Measurements from ENCODE around the gene TUBG1. TPM values are rescaled to one million over a fixed set of nuclear protein-coding genes. Genes with fewer than 3 reads are reported as not detected.
A peak's percentile ranks its signal among the peaks of the same experiment; 100 is the strongest.

TUBG1 gene
- total and polyA plus RNA-seq, 9 of the 15 experiments (the other 6 are each of a cell fraction or from before 2014, with no cell fraction given): 33.1 to 147 (median 66.0) TPM

DNA sequence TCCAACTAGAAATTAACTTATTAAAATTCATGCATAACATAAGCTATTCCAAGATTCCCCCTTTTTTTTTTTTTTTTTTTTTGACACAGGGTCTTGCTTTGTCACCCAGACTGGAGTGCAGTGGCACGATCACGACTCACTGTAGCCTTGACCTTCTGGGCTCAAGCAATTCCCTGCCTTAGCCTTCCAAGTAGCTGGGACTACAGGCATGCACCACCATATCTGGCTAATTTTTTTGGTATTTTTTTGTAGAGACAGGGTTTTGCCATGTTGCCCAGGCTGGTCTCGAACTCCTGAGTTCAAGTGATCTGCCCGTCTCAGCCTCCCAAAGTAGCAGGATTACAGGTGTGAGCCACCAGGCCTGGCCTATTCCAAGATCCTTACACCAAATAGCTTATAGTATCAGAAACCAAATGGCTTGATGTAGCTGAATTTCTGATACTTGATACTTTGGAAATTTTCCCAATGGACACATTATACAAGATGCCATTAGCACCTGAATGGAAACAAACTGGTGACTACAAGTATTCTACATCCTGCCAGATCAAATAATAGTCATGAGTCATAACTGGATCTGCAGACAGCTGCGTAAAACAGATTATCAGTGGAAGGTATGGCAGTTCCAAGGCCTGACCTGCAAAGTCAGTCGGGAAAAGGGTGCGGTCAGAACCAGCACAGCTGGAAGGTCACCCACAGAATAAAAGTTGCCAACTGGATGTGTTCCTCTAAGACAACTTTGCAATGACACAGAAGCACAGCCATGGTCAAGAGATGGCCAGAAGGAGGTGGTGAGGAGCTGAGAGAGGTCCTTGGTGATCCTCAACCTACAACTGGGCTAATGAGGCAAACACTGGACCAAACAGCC is 14.5 kb downstream of the TUBG1 start (continued):
- no peak for TF ChIP-seq POLR3A (IDR thresholded peaks at IDR 0.05; ENCODE audit: borderline replicate concordance, extremely low read depth, insufficient read depth, insufficient read length)
- TF ChIP-seq GABPB1 (CRISPR knock-in tag; IDR thresholded peaks at IDR 0.05): no peak
- TF ChIP-seq U2AF2 (optimal IDR thresholded peaks at IDR 0.05; ENCODE audit: low read depth, low read length): no peak
- peak; percentile 40 to 78; a peak in 3 of 4 replicates for TF ChIP-seq RCOR1 (IDR thresholded peaks at IDR 0.05; ENCODE audit: borderline replicate concordance in 1 of 2, low read depth in 2 of 2, low read length in 2 of 2)
- TF ChIP-seq RUNX1 (IDR thresholded peaks at IDR 0.05; ENCODE audit: low read depth): no peak
- TF ChIP-seq POLR2AphosphoS2 (IDR thresholded peaks at IDR 0.05; ENCODE audit: low read length): no peak
- TF ChIP-seq ZNF717 (CRISPR knock-in tag; IDR thresholded peaks at IDR 0.05): no peak
- no peak for TF ChIP-seq ARHGAP35 (IDR thresholded peaks at IDR 0.05; ENCODE audit: partially characterized antibody)
- TF ChIP-seq FOXK2 (conservative IDR thresholded peaks at IDR 0.05 in 1 of 2, IDR thresholded peaks at IDR 0.05 in 1 of 2; ENCODE audit: low read depth in 2 of 2): peak; percentile 11 to 40; a peak in 1 of 4 replicates
- no peak for TF ChIP-seq COPS2 (conservative IDR thresholded peaks at IDR 0.05)
- TF ChIP-seq KDM4B (IDR thresholded peaks at IDR 0.05; ENCODE audit: borderline replicate concordance in 2 of 2, low read depth in 1 of 2): no peak
- TF ChIP-seq GTF2E2 (tag; IDR thresholded peaks at IDR 0.05): no peak
- no peak for TF ChIP-seq ELF1 (tag; IDR thresholded peaks at IDR 0.05)
- no peak for TF ChIP-seq NFXL1 (CRISPR knock-in tag; IDR thresholded peaks at IDR 0.05)
- TF ChIP-seq TCF3 (CRISPR knock-in tag; IDR thresholded peaks at IDR 0.05): peak; percentile 90
- TF ChIP-seq XRCC3 (IDR thresholded peaks at IDR 0.05): no peak
- TF ChIP-seq CBFA2T2 (conservative IDR thresholded peaks at IDR 0.05): peak; percentile 89
- no peak for TF ChIP-seq ZBTB7A (IDR thresholded peaks at IDR 0.05; ENCODE audit: borderline replicate concordance, control insufficient read depth, low read depth, low read length)
- TF ChIP-seq EHMT2 (IDR thresholded peaks at IDR 0.05): peak; percentile 94
- TF ChIP-seq, protein P1, sequence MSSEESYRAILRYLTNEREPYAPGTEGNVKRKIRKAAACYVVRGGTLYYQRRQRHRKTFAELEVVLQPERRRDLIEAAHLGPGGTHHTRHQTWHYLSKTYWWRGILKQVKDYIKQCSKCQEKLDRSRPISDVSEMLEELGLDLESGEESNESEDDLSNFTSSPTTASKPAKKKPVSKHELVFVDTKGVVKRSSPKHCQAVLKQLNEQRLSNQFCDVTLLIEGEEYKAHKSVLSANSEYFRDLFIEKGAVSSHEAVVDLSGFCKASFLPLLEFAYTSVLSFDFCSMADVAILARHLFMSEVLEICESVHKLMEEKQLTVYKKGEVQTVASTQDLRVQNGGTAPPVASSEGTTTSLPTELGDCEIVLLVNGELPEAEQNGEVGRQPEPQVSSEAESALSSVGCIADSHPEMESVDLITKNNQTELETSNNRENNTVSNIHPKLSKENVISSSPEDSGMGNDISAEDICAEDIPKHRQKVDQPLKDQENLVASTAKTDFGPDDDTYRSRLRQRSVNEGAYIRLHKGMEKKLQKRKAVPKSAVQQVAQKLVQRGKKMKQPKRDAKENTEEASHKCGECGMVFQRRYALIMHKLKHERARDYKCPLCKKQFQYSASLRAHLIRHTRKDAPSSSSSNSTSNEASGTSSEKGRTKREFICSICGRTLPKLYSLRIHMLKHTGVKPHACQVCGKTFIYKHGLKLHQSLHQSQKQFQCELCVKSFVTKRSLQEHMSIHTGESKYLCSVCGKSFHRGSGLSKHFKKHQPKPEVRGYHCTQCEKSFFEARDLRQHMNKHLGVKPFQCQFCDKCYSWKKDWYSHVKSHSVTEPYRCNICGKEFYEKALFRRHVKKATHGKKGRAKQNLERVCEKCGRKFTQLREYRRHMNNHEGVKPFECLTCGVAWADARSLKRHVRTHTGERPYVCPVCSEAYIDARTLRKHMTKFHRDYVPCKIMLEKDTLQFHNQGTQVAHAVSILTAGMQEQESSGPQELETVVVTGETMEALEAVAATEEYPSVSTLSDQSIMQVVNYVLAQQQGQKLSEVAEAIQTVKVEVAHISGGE (CRISPR knock-in tag; IDR thresholded peaks at IDR 0.05): peak in 1 of 3 experiments; percentile 55; a peak in 1 of 6 replicates
- TF ChIP-seq MYBL2 (IDR thresholded peaks at IDR 0.05; ENCODE audit: low read depth): no peak
- TF ChIP-seq MYBL2 (CRISPR knock-in tag; IDR thresholded peaks at IDR 0.05; ENCODE audit: borderline replicate concordance): no peak
- TF ChIP-seq PHF21A (IDR thresholded peaks at IDR 0.05; ENCODE audit: borderline replicate concordance, low read depth): no peak
